Natural killer cell (primary cell): Measurements from ENCODE around the gene FUT9. TPM values are rescaled to one million over a fixed set of nuclear protein-coding genes. Genes with fewer than 3 reads are reported as not detected.

Experiments
- ATAC-seq, 3 donors: fragments of 150-1000 bp in 2 of 3; fragments of 200-7000 bp in 1 of 3; cut with Tn5 transposase; 1 replicate in 1 of 3; 2 replicates in 2 of 3; pipeline ENCODE4 v1.10.0; 2021; ENCODE audit warnings: mild to moderate bottlenecking in 2 of 3, moderate library complexity in 2 of 3
- DNase-seq, 2 donors: peaks; one replicate each; pipeline versions ENCODE4 v3.0.0 to v3.0.0-alpha.2; 2013 to 2021; ENCODE audit warnings: mixed read lengths in 1 of 2
- H3K27ac ChIP-seq: one replicate; pipeline ENCODE4 v1.5.1; 2013; ENCODE audit warnings: mild to moderate bottlenecking, low read length
- H3K27me3 ChIP-seq: one replicate; pipeline ENCODE4 v1.6.1; 2013; ENCODE audit warnings: low read length; ENCODE audit not compliant: control insufficient read depth, insufficient read depth
- H3K36me3 ChIP-seq: one replicate; pipeline ENCODE4 v1.6.1; 2013; ENCODE audit warnings: low read length; ENCODE audit not compliant: control insufficient read depth, insufficient read depth
- H3K4me1 ChIP-seq: one replicate; pipeline ENCODE4 v1.6.1; 2013; ENCODE audit warnings: low read length; ENCODE audit not compliant: control insufficient read depth, insufficient read depth
- H3K4me3 ChIP-seq: one replicate; pipeline ENCODE4 v1.5.1; 2013; ENCODE audit warnings: low read length
- H3K9me3 ChIP-seq: one replicate; pipeline ENCODE4 v1.6.1; 2013; ENCODE audit warnings: low read length; ENCODE audit not compliant: control insufficient read depth, insufficient read depth
- H3K27ac Mint-ChIP-seq, 2 donors: one replicate each; pipeline ENCODE4 v1.8.0; 2022; ENCODE audit warnings: mild to moderate bottlenecking in 2 of 2, mixed read lengths in 2 of 2, moderate library complexity in 1 of 2
- H3K27me3 Mint-ChIP-seq, 2 donors: one replicate each; pipeline ENCODE4 v1.8.0; 2022; ENCODE audit warnings: low read depth in 2 of 2, mixed read lengths in 2 of 2
- H3K36me3 Mint-ChIP-seq: one replicate; pipeline ENCODE4 v1.8.0; 2022; ENCODE audit warnings: mixed read lengths
- H3K4me1 Mint-ChIP-seq, 2 donors: one replicate each; pipeline ENCODE4 v1.8.0; 2022; ENCODE audit warnings: mixed read lengths in 2 of 2
- H3K4me3 Mint-ChIP-seq: one replicate; pipeline ENCODE4 v1.8.0; 2022; ENCODE audit warnings: mild to moderate bottlenecking, moderate library complexity, mixed read lengths
- H3K9me3 Mint-ChIP-seq, 2 donors: one replicate each; pipeline ENCODE4 v1.8.0; 2022; ENCODE audit warnings: mixed read lengths in 2 of 2
- CTCF ChIP-seq: fragments of 200-600 bp; IDR thresholded peaks from one replicate; pipeline ENCODE4 v1.8.0; 2022; ENCODE audit warnings: antibody characterized with exemption
- WGBS: methylation state at CpG from one replicate; pipeline ENCODE4 v1.1.7; 2013; ENCODE audit warnings: missing lambda C conversion rate; ENCODE audit not compliant: insufficient coverage; 5-methylcytosine and 5-hydroxymethylcytosine counted together
- intact Hi-C: fragments of 100-400 bp; cut with micrococcal nuclease; formaldehyde crosslinking; loops from one replicate; pipeline ENCODE4 v1.14.2; 2022
- total RNA-seq, 4 donors: library from RNA; stranded (reverse); fragments of 120-200 nt in 1 of 4; gene quantifications; one replicate each; pipeline versions ENCODE4 v1.2.3 to v1.2.4, GENCODE V29; 2013 to 2022

The FUT9 gene
- total RNA-seq, 3 donors from 2014 or later (not counting 1 experiment from before 2014, with no cell fraction given) = not detected

- no peak for ATAC-seq
- no peak for DNase-seq
- Mint-ChIP-seq H3K36me3 (peaks cover under 1% of the 10 kb centered on the region), H3K9me3 (peaks cover 0 to 8% of the 10 kb centered on the region in 2 donors), H3K27me3 (peaks cover 0 to under 1% of the 10 kb centered on the region in 2 donors), H3K4me3 (no peak overlapping the region), H3K27ac (no peak overlapping the region), H3K4me1 (no peaks in the 10 kb centered on the region)
- Histone ChIP-seq H3K27ac (no peak overlapping the region), H3K27me3 (no peaks in the 10 kb centered on the region), H3K4me3 (no peak overlapping the region), H3K4me1 (no peaks in the 10 kb centered on the region), H3K36me3 (no peaks in the 10 kb centered on the region), H3K9me3 (no peaks in the 10 kb centered on the region)
- TF ChIP-seq CTCF = no peak
- intact Hi-C loops = no loop called here
Observed at GRCh38 chr6:96022225-96022624, 6.5 kb downstream of the FUT9 start.

GRCh38 chr6:96032661-96033060 lies 16.9 kb downstream of the FUT9 start:
- Histone ChIP-seq H3K9me3 (no peaks in the 10 kb centered on the region), H3K27ac (no peak overlapping the region), H3K4me3 (no peak overlapping the region), H3K4me1 (no peaks in the 10 kb centered on the region), H3K36me3 (no peaks in the 10 kb centered on the region), H3K27me3 (no peaks in the 10 kb centered on the region)
- Mint-ChIP-seq H3K9me3 (peaks cover 9% of the 10 kb centered on the region in 2 donors), H3K27ac (no peak overlapping the region), H3K4me1 (no peaks in the 10 kb centered on the region), H3K27me3 (no peaks in the 10 kb centered on the region), H3K36me3 (no peaks in the 10 kb centered on the region), H3K4me3 (no peak overlapping the region)
- no peak for TF ChIP-seq CTCF
- intact Hi-C loops = no loop called here
- DNase-seq (no peak), ATAC-seq (no peak)
- 83% methylated on average over 6 of the region's 7 CpGs for WGBS

GRCh38 chr6:96051555-96051954 lies 35.8 kb downstream of the FUT9 start:
- H3K27me3 ChIP-seq = no peaks in the 10 kb centered on the region
- intact Hi-C loops = no loop called here
- Mint-ChIP-seq H3K4me3 (no peak overlapping the region), H3K4me1 (no peaks in the 10 kb centered on the region), H3K9me3 (no peaks in the 10 kb centered on the region), H3K27me3 (no peaks in the 10 kb centered on the region), H3K36me3 (no peaks in the 10 kb centered on the region), H3K27ac (no peak overlapping the region)
- H3K4me3 ChIP-seq = no peak overlapping the region
- no peak for TF ChIP-seq CTCF
- ATAC-seq = no peak
- H3K36me3 ChIP-seq = no peaks in the 10 kb centered on the region
- no peaks in the 10 kb centered on the region for H3K9me3 ChIP-seq
- no peak for DNase-seq
- no peaks in the 10 kb centered on the region for H3K4me1 ChIP-seq
- H3K27ac ChIP-seq = no peak overlapping the region

DNA sequence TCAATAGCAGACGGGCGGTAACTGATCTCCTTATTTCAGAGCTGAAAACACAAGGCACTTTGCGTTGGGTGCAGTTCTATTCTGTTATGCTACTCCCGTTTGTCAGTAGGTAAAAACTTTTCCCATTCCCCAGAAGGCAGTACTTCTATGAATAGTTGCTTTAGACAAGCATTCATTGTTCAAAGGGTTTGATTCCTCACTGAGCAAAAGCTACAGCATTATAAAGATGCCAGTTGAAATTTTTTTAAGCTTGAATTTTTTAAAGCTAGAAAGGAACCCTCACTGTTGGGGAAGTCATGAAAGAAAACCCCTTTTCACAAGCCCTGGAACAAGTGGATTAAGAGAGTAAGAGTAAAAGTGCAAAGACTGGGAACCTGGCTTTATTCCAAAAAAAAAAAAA lies 42.3 kb downstream of the FUT9 start:
- no peak overlapping the region for H3K4me3 ChIP-seq
- H3K36me3 Mint-ChIP-seq = no peaks in the 10 kb centered on the region
- no peak overlapping the region for H3K4me3 Mint-ChIP-seq
- no peaks in the 10 kb centered on the region for H3K4me1 Mint-ChIP-seq
- ATAC-seq (no peak), DNase-seq (no peak)
- intact Hi-C loops = no loop called here
- H3K9me3 ChIP-seq = no peaks in the 10 kb centered on the region
- no peaks in the 10 kb centered on the region for H3K27me3 Mint-ChIP-seq
- no peaks in the 10 kb centered on the region for H3K27me3 ChIP-seq
- H3K36me3 ChIP-seq = no peaks in the 10 kb centered on the region
- peaks cover under 1 to 9% of the 10 kb centered on the region in 2 donors for H3K9me3 Mint-ChIP-seq
- H3K4me1 ChIP-seq = no peaks in the 10 kb centered on the region
- 84% methylated on average over 4 of the region's 4 CpGs for WGBS
- H3K27ac Mint-ChIP-seq = no peak overlapping the region
- no peak for TF ChIP-seq CTCF
- no peak overlapping the region for H3K27ac ChIP-seq
